Endodermal cell (in vitro differentiated cells): ENCODE results near the gene STK32B. TPM values are rescaled to one million over a fixed set of nuclear protein-coding genes. Genes with fewer than 3 reads are reported as not detected.

Source experiments
- DNase-seq: peaks from one replicate; pipeline ENCODE4 v3.0.0-alpha.2; 2017
- H3K27ac ChIP-seq: 2 replicates; pipeline ENCODE4 v1.5.1; 2013; ENCODE audit warnings: mild to moderate bottlenecking, low read depth, low read length, moderate library complexity
- H3K27me3 ChIP-seq: 2 replicates; pipeline ENCODE4 v1.6.1; 2013; ENCODE audit warnings: mild to moderate bottlenecking, low read length, moderate library complexity; ENCODE audit not compliant: insufficient read depth, control insufficient read depth, poor library complexity, severe bottlenecking
- H3K36me3 ChIP-seq: 2 replicates; pipeline ENCODE4 v1.7.0; 2013; ENCODE audit warnings: mild to moderate bottlenecking, low read length, moderate library complexity; ENCODE audit not compliant: control insufficient read depth, insufficient read depth
- H3K4me1 ChIP-seq: one replicate; pipeline ENCODE4 v1.7.0; 2013; ENCODE audit warnings: low read length; ENCODE audit not compliant: control insufficient read depth, insufficient read depth
- H3K4me3 ChIP-seq: 2 replicates; pipeline ENCODE4 v1.5.1; 2013; ENCODE audit warnings: mild to moderate bottlenecking, low read length, moderate library complexity
- H3K9ac ChIP-seq: 2 replicates; pipeline ENCODE4 v1.6.1; 2013; ENCODE audit warnings: mild to moderate bottlenecking, low read length, moderate library complexity; ENCODE audit not compliant: poor library complexity, severe bottlenecking; ENCODE audit errors: extremely low read depth
- H3K9me3 ChIP-seq: 2 replicates; pipeline ENCODE4 v1.6.1; 2013; ENCODE audit warnings: mild to moderate bottlenecking, low read length, moderate library complexity; ENCODE audit not compliant: control insufficient read depth
- H3K27ac Mint-ChIP-seq: 2 replicates; pipeline ENCODE4 v1.8.0; 2020; ENCODE audit warnings: mixed read lengths
- H3K27me3 Mint-ChIP-seq: 2 replicates; pipeline ENCODE4 v1.8.0; 2021; ENCODE audit warnings: mild to moderate bottlenecking, mixed read lengths; ENCODE audit not compliant: insufficient read depth
- H3K36me3 Mint-ChIP-seq: 2 replicates; pipeline ENCODE4 v1.8.0; 2020; ENCODE audit warnings: low read depth, mixed read lengths
- H3K4me1 Mint-ChIP-seq: 2 replicates; pipeline ENCODE4 v1.8.0; 2020; ENCODE audit warnings: mixed read lengths
- H3K4me3 Mint-ChIP-seq: 2 replicates; pipeline ENCODE4 v1.8.0; 2020; ENCODE audit warnings: mild to moderate bottlenecking, moderate library complexity, mixed read lengths
- H3K9me3 Mint-ChIP-seq: 2 replicates; pipeline ENCODE4 v1.8.0; 2020; ENCODE audit warnings: mild to moderate bottlenecking, mixed read lengths
- CTCF ChIP-seq: fragments of 200-600 bp; sonication (generic); conservative IDR thresholded peaks from 2 replicates; pipeline ENCODE4 v1.5.0; 2021; ENCODE audit warnings: antibody characterized with exemption, mild to moderate bottlenecking
- WGBS, 2 experiments: methylation state at CpG; one replicate each; pipeline versions ENCODE4 v1.1.5 to v1.1.7; 2013; ENCODE audit warnings: missing lambda C conversion rate in 2 of 2, mixed read lengths in 1 of 2; ENCODE audit not compliant: insufficient coverage in 1 of 2, insufficient read length in 1 of 2; 5-methylcytosine and 5-hydroxymethylcytosine counted together
- total RNA-seq, 2 donors: library from RNA; stranded (reverse); fragmentation: NEBNext Ultra II Directional in 1 of 2; extraction: Animal tissue kit (Norgen Biotek cat#: 25700) in 1 of 2; gene quantifications; 2 replicates in 1 of 2; 3 replicates in 1 of 2; pipeline ENCODE4 v1.2.1, GENCODE V29; 2021

The STK32B gene
- total RNA-seq, 2 donors from 2014 or later, result 1.4 to 1.5 TPM

GRCh38 chr4:5472160-5472591, 420.9 kb downstream of the STK32B start:
- no peak for DNase-seq
- Mint-ChIP-seq H3K36me3 (no peaks in the 10 kb centered on the region), H3K27ac (no peak overlapping the region), H3K9me3 (no peaks in the 10 kb centered on the region), H3K27me3 (no peaks in the 10 kb centered on the region), H3K4me3 (no peak overlapping the region), H3K4me1 (no peaks in the 10 kb centered on the region)
- Histone ChIP-seq H3K4me3 (no peak overlapping the region), H3K36me3 (no peaks in the 10 kb centered on the region), H3K4me1 (no peaks in the 10 kb centered on the region), H3K27ac (no peak overlapping the region), H3K9me3 (no peaks in the 10 kb centered on the region), H3K27me3 (no peaks in the 10 kb centered on the region), H3K9ac (no peak overlapping the region)
- no peak for TF ChIP-seq CTCF
- 93 to 97% methylated on average over 6 of the region's 6 CpGs for WGBS, 2 experiments

- Mint-ChIP-seq H3K27me3 (no peaks in the 10 kb centered on the region), H3K36me3 (no peaks in the 10 kb centered on the region), H3K4me1 (no peaks in the 10 kb centered on the region), H3K27ac (no peak overlapping the region), H3K9me3 (no peaks in the 10 kb centered on the region), H3K4me3 (no peak overlapping the region)
- Histone ChIP-seq H3K27me3 (no peaks in the 10 kb centered on the region), H3K9ac (no peak overlapping the region), H3K9me3 (no peaks in the 10 kb centered on the region), H3K4me3 (no peak overlapping the region), H3K36me3 (no peaks in the 10 kb centered on the region), H3K27ac (no peak overlapping the region), H3K4me1 (no peaks in the 10 kb centered on the region)
- peak; percentile 23 for DNase-seq
- 88 to 95% methylated on average over 5 of the region's 5 CpGs for WGBS, 2 experiments
- TF ChIP-seq CTCF, result no peak
These were observed 421.8 kb downstream of the STK32B start for GRCh38 chr4:5473125-5473524.

GRCh38 chr4:5474756-5475155, 423.5 kb downstream of the STK32B start:
- Histone ChIP-seq H3K9ac (no peak overlapping the region), H3K9me3 (no peaks in the 10 kb centered on the region), H3K4me3 (no peak overlapping the region), H3K27ac (no peak overlapping the region), H3K4me1 (no peaks in the 10 kb centered on the region), H3K36me3 (no peaks in the 10 kb centered on the region), H3K27me3 (no peaks in the 10 kb centered on the region)
- Mint-ChIP-seq H3K36me3 (no peaks in the 10 kb centered on the region), H3K27ac (no peak overlapping the region), H3K27me3 (no peaks in the 10 kb centered on the region), H3K4me3 (no peak overlapping the region), H3K9me3 (no peaks in the 10 kb centered on the region), H3K4me1 (no peaks in the 10 kb centered on the region)
- 91 to 93% methylated on average over 8 to 9 of the region's 9 CpGs for WGBS, 2 experiments
- DNase-seq, result peak; percentile 40
- TF ChIP-seq CTCF, result no peak
